GM12872 (cell line): ENCODE data around the gene PRDM12.

Experiments
- TF ChIP-seq, protein P1 (sequence below): IDR thresholded peaks from 3 replicates; pipeline ENCODE4 v1.5.1; 2011; ENCODE audit warnings: low read depth, mild to moderate bottlenecking, low read length, moderate library complexity; ENCODE audit not compliant: insufficient read depth

The PRDM12 gene

DNA sequence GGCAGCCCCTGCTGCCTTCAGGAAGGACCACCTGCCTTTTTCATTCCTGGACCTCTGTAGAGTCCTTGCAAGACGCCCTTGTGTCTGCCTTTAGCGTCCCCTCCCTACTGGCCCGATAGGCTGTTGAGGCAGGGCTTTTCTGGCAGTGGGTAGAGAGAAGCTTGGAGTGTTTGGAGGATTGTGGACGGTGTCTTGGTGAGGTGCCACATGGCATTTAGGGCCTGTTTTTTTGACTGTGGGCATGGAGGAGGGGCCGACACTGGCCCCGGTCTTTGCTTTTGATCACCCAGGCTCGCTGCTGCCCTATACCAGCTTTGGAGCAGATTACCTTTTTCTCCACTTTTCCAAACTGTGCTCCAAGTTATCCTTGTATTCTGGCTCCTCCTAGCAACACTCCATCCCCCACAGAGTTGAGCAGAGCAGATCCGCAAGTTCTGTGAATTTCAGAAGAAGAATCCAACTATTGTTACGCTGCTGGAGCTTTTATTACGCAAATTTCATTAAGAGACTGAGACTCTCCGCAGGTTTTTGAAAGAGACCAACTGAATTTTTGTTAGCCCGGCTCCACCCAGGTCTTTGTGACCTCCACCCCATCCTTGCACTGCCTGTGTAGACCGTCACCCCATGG lies 34.8 kb upstream of the PRDM12 start:
- TF ChIP-seq, protein P1, sequence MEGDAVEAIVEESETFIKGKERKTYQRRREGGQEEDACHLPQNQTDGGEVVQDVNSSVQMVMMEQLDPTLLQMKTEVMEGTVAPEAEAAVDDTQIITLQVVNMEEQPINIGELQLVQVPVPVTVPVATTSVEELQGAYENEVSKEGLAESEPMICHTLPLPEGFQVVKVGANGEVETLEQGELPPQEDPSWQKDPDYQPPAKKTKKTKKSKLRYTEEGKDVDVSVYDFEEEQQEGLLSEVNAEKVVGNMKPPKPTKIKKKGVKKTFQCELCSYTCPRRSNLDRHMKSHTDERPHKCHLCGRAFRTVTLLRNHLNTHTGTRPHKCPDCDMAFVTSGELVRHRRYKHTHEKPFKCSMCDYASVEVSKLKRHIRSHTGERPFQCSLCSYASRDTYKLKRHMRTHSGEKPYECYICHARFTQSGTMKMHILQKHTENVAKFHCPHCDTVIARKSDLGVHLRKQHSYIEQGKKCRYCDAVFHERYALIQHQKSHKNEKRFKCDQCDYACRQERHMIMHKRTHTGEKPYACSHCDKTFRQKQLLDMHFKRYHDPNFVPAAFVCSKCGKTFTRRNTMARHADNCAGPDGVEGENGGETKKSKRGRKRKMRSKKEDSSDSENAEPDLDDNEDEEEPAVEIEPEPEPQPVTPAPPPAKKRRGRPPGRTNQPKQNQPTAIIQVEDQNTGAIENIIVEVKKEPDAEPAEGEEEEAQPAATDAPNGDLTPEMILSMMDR: no peak

DNA sequence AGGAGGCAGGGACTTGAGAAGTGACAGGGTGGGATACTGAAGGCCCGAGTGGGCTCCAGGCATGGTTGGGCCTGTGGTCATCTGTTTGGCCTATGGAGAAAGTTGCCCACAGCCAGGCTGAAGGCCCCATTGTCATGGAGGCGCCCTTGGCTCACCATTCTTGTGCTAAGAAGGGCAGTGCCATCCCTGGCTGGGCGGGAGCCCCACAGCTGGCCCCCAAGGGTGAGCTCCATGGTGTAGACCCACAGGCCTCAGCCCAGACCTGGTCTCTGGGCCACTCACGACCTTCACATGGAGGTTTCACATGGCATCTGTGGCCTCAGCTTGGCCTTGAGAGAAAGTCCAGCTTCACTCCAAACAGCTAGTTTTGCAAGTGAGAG lies 34.3 kb upstream of the PRDM12 start:
- TF ChIP-seq, protein P1: no peak

DNA sequence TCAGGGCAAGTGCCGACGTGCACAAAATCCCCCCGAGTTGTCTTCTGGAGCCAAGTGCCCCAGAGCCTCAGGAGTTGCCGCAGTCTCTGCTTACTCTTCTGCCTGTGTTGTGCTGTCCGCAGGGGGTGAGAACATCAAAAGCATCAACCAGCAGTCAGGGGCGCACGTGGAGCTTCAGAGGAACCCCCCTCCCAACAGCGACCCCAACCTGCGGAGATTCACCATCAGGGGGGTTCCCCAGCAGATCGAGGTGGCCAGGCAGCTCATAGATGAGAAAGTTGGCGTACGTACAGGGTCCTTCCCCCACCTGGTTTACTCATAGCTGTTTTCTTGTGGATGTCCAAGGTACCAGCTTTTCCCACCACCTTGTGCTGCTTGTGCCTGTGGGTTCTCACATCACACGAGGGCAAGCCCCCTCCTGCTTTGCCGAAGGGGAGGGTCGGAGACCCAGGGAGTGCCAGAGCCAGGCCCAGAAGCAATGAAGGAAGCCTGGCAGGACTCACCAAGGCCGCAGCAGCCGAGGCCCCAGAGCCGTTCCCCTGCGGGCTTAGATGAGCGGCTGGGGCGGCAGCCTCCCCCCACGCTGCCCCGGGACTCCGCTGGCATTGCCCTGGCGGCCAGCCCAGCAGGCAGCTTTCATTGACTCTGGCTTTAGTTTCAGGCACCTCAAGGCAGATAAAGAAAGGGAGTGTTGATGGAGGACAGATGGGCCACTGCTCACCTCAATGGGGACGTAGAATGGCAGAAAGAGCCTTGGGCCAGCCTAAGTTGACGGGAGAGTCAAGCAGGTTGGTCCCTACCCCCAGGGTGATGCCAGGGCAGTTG lies 33.7 kb upstream of the PRDM12 start:
- TF ChIP-seq, protein P1: no peak

DNA sequence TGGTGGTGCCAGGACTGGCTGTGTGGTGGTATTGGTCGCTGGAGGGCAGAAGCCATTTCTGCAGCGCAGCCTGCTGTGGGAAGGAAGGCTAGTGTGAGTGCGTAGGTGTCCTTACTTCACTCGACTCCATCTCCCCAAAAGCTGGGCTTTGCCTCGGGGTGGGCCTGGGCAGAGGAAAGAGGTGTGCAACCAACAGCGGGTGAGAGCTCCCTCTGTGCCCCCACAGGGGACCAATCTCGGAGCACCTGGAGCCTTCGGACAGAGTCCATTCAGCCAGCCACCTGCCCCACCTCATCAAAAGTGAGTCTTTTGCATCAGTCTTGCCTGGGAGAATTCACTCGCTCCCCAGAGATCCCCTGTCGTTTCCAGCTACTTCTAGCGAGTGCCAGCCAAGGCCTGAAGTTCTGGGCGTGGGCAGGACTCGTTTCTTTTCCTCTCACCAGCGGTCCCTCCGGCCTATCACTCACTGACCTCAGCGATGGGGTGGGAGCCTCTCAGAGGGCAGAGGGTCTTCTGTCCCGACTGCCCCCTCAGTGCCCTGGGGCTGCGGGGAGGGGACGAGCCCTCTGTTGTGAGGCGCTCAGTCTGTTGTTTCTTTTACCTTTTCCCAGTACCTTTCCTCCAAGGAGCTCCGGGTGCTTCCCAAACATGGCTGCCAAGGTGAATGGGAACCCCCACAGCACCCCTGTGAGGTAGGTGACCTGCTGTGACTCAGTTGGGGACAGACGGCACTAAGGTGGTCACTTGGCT lies 32.9 kb upstream of the PRDM12 start:
- TF ChIP-seq, protein P1: no peak

DNA sequence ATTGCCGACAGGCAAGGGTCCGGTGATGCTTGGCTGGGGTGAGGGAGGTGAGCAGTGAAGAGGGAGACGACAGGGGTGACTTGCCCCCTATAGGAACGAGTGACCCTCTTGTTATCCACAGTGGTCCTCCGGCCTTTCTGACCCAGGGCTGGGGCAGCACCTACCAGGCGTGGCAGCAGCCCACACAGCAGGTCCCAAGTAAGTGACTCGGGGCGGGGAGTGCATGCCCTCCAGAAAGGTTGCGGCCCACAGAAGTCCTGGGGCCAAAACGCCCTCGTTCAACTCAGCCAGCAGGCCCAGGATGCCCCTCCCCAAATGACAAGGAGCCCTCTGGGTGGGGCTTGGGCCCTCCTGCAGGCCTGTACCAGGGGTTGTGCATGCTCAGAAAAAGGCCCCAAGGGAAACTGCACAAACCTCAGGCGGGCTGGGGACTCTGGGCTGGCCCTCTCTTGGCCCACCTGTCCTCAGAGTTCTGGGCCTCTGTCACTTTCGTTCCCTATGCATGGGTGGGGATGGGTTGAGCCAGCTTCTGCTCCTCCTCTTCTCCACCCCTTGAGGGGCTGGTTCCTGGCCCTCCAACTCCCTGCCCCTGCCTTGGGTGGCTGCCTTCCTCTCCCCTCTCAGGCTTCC lies 32.2 kb upstream of the PRDM12 start:
- TF ChIP-seq, protein P1: no peak

DNA sequence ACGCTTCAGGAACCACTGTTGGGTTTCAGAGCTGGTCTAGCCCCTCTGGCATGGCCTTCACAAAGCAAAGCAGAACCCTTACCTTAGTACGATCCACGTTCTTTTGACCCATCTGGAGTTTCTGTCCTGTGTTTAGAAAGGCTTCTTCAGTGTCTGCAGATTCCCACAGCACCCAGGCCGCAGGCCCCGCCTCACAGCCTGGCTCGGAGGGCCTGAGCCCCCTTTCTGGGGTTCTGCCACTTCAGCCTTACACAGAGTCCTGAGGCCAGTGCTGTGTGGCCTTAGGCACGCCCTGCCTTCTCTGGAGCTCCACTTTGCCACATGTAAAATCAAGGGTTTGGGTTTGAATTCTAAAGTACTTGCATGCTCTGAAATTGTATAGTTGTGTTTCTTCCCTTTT lies 31.6 kb upstream of the PRDM12 start:
- TF ChIP-seq, protein P1: no peak
